GM12801 (cell line): Measurements from ENCODE around the gene TNIP2.

Experiments used
- TF ChIP-seq, protein P1 (sequence below): IDR thresholded peaks from one replicate; pipeline ENCODE4 v1.5.1; 2011; ENCODE audit warnings: control low read depth; ENCODE audit not compliant: insufficient read length; ENCODE audit errors: extremely low read depth

TNIP2 gene

GRCh38 chr4:2735869-2736268 lies 20.3 kb downstream of the TNIP2 start:
- TF ChIP-seq, protein P1, sequence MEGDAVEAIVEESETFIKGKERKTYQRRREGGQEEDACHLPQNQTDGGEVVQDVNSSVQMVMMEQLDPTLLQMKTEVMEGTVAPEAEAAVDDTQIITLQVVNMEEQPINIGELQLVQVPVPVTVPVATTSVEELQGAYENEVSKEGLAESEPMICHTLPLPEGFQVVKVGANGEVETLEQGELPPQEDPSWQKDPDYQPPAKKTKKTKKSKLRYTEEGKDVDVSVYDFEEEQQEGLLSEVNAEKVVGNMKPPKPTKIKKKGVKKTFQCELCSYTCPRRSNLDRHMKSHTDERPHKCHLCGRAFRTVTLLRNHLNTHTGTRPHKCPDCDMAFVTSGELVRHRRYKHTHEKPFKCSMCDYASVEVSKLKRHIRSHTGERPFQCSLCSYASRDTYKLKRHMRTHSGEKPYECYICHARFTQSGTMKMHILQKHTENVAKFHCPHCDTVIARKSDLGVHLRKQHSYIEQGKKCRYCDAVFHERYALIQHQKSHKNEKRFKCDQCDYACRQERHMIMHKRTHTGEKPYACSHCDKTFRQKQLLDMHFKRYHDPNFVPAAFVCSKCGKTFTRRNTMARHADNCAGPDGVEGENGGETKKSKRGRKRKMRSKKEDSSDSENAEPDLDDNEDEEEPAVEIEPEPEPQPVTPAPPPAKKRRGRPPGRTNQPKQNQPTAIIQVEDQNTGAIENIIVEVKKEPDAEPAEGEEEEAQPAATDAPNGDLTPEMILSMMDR, result no peak

GRCh38 chr4:2734612-2735011 lies 21.5 kb downstream of the TNIP2 start:
- TF ChIP-seq, protein P1, result no peak

- TF ChIP-seq, protein P1, result no peak
Measured at GRCh38 chr4:2733844-2734574, 22.1 kb downstream of the TNIP2 start.

DNA sequence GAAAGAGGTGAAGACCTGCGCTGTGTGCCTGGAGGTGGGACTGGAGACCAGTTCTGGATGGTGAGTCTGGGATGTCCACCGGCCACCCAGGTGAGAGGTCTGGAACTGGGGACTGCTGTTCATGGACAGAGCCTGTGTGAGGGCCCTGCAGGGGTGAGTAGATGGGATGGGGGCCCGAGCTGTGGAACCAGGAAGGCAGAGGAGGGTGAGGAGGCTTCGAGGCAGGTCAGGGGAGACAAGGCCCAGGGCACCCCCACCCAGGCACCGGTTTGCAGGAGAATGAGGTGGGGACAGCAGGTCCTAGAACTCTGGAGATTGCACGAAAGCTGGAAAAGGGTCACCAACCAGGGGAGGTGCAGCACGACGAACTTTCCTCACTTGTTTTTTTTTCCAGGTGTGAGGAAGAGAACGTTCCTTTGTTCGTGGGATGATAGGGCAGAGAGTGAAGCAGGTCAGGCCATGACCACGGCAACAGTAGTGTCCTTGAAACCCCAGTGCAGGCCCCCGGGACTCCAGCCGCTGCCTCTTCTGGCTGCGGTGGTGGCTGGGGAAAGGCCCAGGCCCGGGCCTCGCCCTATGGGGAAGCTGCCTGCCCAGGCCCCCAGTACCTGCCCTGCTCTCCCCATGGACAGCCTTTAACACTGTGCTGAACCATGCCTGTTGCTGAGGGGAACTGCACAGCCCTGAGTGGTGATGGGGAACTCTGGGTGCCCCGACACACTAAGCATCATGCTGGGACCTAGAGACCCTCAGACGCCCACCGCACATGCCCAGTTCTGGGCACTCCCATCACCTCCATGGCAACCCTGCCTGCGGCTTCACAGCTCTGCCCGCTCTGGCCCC lies 22.9 kb downstream of the TNIP2 start:
- TF ChIP-seq, protein P1, result no peak

DNA sequence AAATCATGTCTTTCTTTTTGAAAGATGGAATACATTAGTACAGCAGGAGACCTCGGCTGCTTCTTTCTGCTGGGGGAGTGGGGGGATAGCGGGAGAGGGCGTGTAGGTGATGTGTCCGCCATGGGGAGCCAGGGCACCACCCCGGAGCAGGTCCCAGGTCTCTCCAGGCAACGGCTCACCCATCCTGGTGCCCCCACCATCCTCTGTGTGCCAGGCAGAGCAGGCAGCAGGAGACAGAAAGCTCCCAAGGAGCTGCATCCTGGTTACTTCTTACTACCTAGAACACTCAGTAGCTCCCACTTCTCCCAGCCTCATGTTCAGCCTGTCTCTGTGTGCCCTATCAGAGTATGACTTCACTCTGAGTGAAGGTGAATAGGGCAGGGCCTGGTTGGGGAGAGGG lies 23.6 kb downstream of the TNIP2 start:
- TF ChIP-seq, protein P1, result no peak

DNA sequence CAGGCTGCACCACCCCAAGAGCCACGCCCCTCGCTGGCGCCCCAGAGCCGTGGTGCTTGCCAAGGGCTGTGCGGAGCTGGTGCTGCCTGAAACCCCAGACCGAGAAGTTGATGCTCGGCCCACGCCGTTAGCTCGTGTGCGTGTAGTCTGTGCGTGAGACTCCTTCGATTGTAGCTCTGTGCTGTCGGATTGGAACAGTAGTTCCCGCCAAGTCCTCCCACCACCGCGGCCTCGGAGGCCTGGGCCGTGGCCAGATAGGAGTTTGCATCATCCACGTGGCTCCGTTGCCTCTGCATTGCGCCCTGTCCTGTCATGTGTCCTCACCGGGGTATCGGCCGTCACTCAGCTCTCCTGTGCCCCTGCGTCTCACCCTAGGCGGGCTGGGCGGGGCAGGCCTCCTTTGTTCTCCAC lies 24.2 kb downstream of the TNIP2 start:
- TF ChIP-seq, protein P1, result no peak

GRCh38 chr4:2729533-2729875 lies 26.6 kb downstream of the TNIP2 start:
- TF ChIP-seq, protein P1, result no peak
